Measurements from ENCODE around the gene AGRN.
A peak's percentile ranks its signal among the peaks of the same experiment; 100 is the strongest.

Gene AGRN

GRCh38 chr1:1061682-1062345 lies 41.9 kb downstream of the AGRN start (continued):
- TF ChIP-seq, protein P1, sequence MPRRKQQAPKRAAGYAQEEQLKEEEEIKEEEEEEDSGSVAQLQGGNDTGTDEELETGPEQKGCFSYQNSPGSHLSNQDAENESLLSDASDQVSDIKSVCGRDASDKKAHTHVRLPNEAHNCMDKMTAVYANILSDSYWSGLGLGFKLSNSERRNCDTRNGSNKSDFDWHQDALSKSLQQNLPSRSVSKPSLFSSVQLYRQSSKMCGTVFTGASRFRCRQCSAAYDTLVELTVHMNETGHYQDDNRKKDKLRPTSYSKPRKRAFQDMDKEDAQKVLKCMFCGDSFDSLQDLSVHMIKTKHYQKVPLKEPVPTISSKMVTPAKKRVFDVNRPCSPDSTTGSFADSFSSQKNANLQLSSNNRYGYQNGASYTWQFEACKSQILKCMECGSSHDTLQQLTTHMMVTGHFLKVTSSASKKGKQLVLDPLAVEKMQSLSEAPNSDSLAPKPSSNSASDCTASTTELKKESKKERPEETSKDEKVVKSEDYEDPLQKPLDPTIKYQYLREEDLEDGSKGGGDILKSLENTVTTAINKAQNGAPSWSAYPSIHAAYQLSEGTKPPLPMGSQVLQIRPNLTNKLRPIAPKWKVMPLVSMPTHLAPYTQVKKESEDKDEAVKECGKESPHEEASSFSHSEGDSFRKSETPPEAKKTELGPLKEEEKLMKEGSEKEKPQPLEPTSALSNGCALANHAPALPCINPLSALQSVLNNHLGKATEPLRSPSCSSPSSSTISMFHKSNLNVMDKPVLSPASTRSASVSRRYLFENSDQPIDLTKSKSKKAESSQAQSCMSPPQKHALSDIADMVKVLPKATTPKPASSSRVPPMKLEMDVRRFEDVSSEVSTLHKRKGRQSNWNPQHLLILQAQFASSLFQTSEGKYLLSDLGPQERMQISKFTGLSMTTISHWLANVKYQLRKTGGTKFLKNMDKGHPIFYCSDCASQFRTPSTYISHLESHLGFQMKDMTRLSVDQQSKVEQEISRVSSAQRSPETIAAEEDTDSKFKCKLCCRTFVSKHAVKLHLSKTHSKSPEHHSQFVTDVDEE (CRISPR knock-in tag; IDR thresholded peaks at IDR 0.05), result no peak
- TF ChIP-seq PATZ1 (CRISPR knock-in tag; IDR thresholded peaks at IDR 0.05; ENCODE audit: borderline replicate concordance), result no peak
- no peak for TF ChIP-seq ZFP30 (CRISPR knock-in tag; IDR thresholded peaks at IDR 0.05)
- no peak for TF ChIP-seq ZC3H10 (CRISPR knock-in tag; IDR thresholded peaks at IDR 0.05)
- TF ChIP-seq PPARA (CRISPR knock-in tag; IDR thresholded peaks at IDR 0.05; ENCODE audit: borderline replicate concordance), result no peak
- TF ChIP-seq ZNF70 (CRISPR knock-in tag; IDR thresholded peaks at IDR 0.05), result no peak
- TF ChIP-seq ARNTL (CRISPR knock-in tag; IDR thresholded peaks at IDR 0.05; ENCODE audit: borderline replicate concordance, low read depth), result no peak
- TF ChIP-seq CSDC2 (CRISPR knock-in tag; IDR thresholded peaks at IDR 0.05), result no peak

GRCh38 chr1:1062348-1063163 lies 42.6 kb downstream of the AGRN start:
- no peak for TF ChIP-seq CSDC2 (CRISPR knock-in tag; IDR thresholded peaks at IDR 0.05)
- TF ChIP-seq SNAI2 (CRISPR knock-in tag; IDR thresholded peaks at IDR 0.05), result no peak
- TF ChIP-seq, protein P1 (CRISPR knock-in tag; IDR thresholded peaks at IDR 0.05), result no peak
- no peak for TF ChIP-seq ZNF8 (CRISPR knock-in tag; IDR thresholded peaks at IDR 0.05)
- TF ChIP-seq OSR1 (CRISPR knock-in tag; IDR thresholded peaks at IDR 0.05), result no peak
- ATAC-seq, result peak; percentile 6; the same call in 1 of the 3 replicates

DNA sequence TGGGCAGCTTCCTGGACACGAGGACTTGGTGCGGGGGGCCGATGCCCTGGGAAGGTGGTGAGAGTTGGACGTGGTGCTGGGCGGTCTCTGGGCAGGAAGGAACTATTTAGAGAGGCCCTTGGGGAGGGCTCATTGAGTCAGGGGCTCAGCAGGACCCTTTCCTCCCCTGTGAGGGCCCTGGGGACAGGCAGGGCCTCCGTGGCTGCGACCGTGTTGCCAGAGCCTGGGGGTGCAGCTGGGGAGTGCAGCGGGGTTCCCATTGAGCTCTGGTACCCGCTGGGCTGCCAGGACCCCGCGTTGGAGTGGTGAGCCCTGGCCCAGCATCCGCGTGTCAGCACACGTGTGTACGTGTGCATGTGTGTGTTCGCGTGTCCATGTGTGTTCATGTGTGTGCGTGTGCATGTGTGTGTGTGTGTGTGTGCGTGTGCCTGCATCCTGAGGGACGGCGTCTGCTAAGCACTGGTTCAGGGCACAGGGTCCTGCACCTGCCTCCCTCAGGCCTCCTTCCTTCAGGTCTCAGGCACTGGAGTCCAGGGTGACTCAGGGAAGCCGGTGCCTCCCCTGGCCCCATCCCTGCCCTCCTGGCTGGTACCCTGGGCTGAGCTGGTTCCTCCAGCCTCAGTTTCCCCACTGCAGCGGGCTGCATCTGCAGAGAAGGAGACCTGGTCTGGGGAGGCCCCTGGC lies 43.5 kb downstream of the AGRN start:
- TF ChIP-seq CSDC2 (CRISPR knock-in tag; IDR thresholded peaks at IDR 0.05) (no peak), CREB5 (CRISPR knock-in tag; IDR thresholded peaks at IDR 0.05; ENCODE audit: low read depth) (no peak), ZC3H10 (CRISPR knock-in tag; IDR thresholded peaks at IDR 0.05) (no peak), OSR1 (CRISPR knock-in tag; IDR thresholded peaks at IDR 0.05) (no peak), SNAI2 (CRISPR knock-in tag; IDR thresholded peaks at IDR 0.05) (no peak), POU6F1 (CRISPR knock-in tag; IDR thresholded peaks at IDR 0.05; ENCODE audit: borderline replicate concordance, low read depth) (no peak)
- ATAC-seq, result peak; percentile 1; the same call in 2 of the 3 replicates

Data from SK-N-SH treated with all-trans-retinoic acid at 6 μM for 48 hours (cell line).